Neural cell (in vitro differentiated cells): ENCODE measurements around the gene FILIP1. TPM values are rescaled to one million over a fixed set of nuclear protein-coding genes. Genes with fewer than 3 reads are reported as not detected.

Experiments used
- H2AFZ ChIP-seq: fragments of 200-600, 300-800 bp; sonication (generic), shearing (Covaris generic); 2 replicates; pipeline ENCODE4 v1.6.0; 2014; ENCODE audit warnings: low read depth, mild to moderate bottlenecking, antibody characterized with exemption, low read length, moderate library complexity
- H3F3A ChIP-seq: fragments of 200-600 bp; shearing (Covaris generic); 2 replicates; pipeline ENCODE4 v1.6.1; 2016; ENCODE audit warnings: mild to moderate bottlenecking, moderate library complexity, mixed read lengths, antibody characterized with exemption, low read length; ENCODE audit not compliant: insufficient read depth, poor library complexity, severe bottlenecking
- H3K27ac ChIP-seq: fragments of 200-600, 300-800 bp; sonication (generic), shearing (Covaris generic); 2 replicates; pipeline ENCODE4 v1.5.1; 2014; ENCODE audit warnings: mild to moderate bottlenecking, low read length, moderate library complexity
- H3K27me3 ChIP-seq: fragments of 300-800, 200-600 bp; sonication (generic), shearing (Covaris generic); 2 replicates; pipeline ENCODE4 v1.6.0; 2014; ENCODE audit warnings: mild to moderate bottlenecking, low read depth, low read length, moderate library complexity; ENCODE audit not compliant: insufficient read depth
- H3K36me3 ChIP-seq: fragments of 300-800, 200-600 bp; sonication (generic), shearing (Covaris generic); 2 replicates; pipeline ENCODE4 v1.5.1; 2014; ENCODE audit warnings: mild to moderate bottlenecking, antibody characterized with exemption, low read length, moderate library complexity; ENCODE audit not compliant: insufficient read depth
- H3K4me2 ChIP-seq: fragments of 300-800, 200-600 bp; sonication (generic), shearing (Covaris generic); 2 replicates; pipeline ENCODE4 v1.6.0; 2014; ENCODE audit warnings: mild to moderate bottlenecking, low read length
- H3K4me3 ChIP-seq: fragments of 300-800, 200-600 bp; sonication (generic), shearing (Covaris generic); 2 replicates; pipeline ENCODE4 v1.5.1; 2014; ENCODE audit warnings: mild to moderate bottlenecking, low read length, moderate library complexity
- H3K79me2 ChIP-seq: fragments of 200-600 bp; shearing (Covaris generic); replicated peaks from 2 replicates; pipeline ENCODE4 v1.6.0; 2014; ENCODE audit warnings: mild to moderate bottlenecking, low read length, moderate library complexity; ENCODE audit not compliant: insufficient read depth
- H3K9ac ChIP-seq: fragments of 300-800, 200-600 bp; sonication (generic), shearing (Covaris generic); 2 replicates; pipeline ENCODE4 v1.6.1; 2016; ENCODE audit warnings: mild to moderate bottlenecking, low read length, mixed read lengths
- H3K9me2 ChIP-seq: fragments of 200-600 bp; shearing (Covaris generic); 2 replicates; pipeline ENCODE4 v1.6.1; 2016; ENCODE audit warnings: mild to moderate bottlenecking, low read length, mixed read lengths; ENCODE audit not compliant: insufficient read depth
- H3K9me3 ChIP-seq: fragments of 200-600, 300-800 bp; sonication (generic), shearing (Covaris generic); 2 replicates; pipeline ENCODE4 v1.6.1; 2016; ENCODE audit warnings: mild to moderate bottlenecking, mixed run types, low read length, moderate library complexity, mixed read lengths
- H4K20me1 ChIP-seq: fragments of 200-600 bp; shearing (Covaris generic); 2 replicates; pipeline ENCODE4 v1.6.1; 2016; ENCODE audit warnings: mild to moderate bottlenecking, mixed run types; ENCODE audit not compliant: insufficient read depth
- EP300 ChIP-seq: fragments of 450-650 bp; conservative IDR thresholded peaks from 2 replicates; pipeline ENCODE4 v1.6.1; 2014; ENCODE audit warnings: antibody characterized with exemption, mild to moderate bottlenecking, moderate library complexity; ENCODE audit not compliant: poor library complexity, severe bottlenecking
- MXI1 ChIP-seq: fragments of 450-650 bp; conservative IDR thresholded peaks from 2 replicates; pipeline ENCODE4 v1.6.1; 2014; ENCODE audit warnings: antibody characterized with exemption, mild to moderate bottlenecking; ENCODE audit not compliant: poor library complexity, severe bottlenecking
- POLR2AphosphoS5 ChIP-seq: IDR thresholded peaks from 2 replicates; pipeline ENCODE4 v1.6.1; 2012
- RAD21 ChIP-seq: fragments of 450-650 bp; conservative IDR thresholded peaks from 2 replicates; pipeline ENCODE4 v1.6.1; 2014; ENCODE audit warnings: antibody characterized with exemption, mild to moderate bottlenecking, moderate library complexity
- REST ChIP-seq: IDR thresholded peaks from 2 replicates; pipeline ENCODE4 v1.6.1; 2012; ENCODE audit warnings: borderline replicate concordance
- SMC3 ChIP-seq: fragments of 450-650 bp; conservative IDR thresholded peaks from 2 replicates; pipeline ENCODE4 v1.6.1; 2014; ENCODE audit warnings: antibody characterized with exemption, mild to moderate bottlenecking, moderate library complexity; ENCODE audit not compliant: poor library complexity
- TAF1 ChIP-seq: IDR thresholded peaks from 2 replicates; pipeline ENCODE4 v1.6.1; 2012; ENCODE audit warnings: low read depth
- polyA plus RNA-seq: library from polyadenylated mRNA; depleted of rRNA; stranded (reverse); fragments of >200 nt; gene quantifications from 2 replicates; pipeline ENCODE4 v1.2.3, GENCODE V29; 2014
- TF ChIP-seq, protein P1 (sequence below): fragments of 450-650 bp; IDR thresholded peaks from 2 replicates; pipeline ENCODE4 v1.5.1; 2014; ENCODE audit warnings: antibody characterized with exemption, mild to moderate bottlenecking, moderate library complexity; ENCODE audit not compliant: poor library complexity, severe bottlenecking

The FILIP1 gene
- polyA plus RNA-seq, 1 donor from 2014 or later: 1.4 TPM

DNA sequence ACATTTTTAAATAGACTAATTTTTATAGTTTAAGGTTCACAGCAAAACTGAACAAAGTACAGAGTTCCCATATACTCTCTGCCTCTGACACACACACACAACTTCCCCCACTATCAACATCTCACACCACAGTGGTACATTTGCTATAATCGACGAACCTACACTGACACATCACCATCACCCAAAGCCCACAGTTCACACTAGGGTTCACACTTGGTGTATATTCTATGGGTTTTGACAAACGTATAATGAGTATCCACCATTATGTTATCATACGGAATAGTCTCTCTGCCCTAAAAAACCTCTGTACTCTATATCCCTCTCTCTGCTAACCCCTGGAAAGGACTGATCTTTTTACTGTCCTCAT lies 224.6 kb downstream of the FILIP1 start:
- Histone ChIP-seq H3K79me2 (peaks cover 52% of the 10 kb centered on the region), H3K36me3 (peaks cover 2% of the 10 kb centered on the region), H3F3A (no peaks in the 10 kb centered on the region), H3K27me3 (no peaks in the 10 kb centered on the region), H3K9me3 (no peaks in the 10 kb centered on the region), H3K27ac (no peak overlapping the region), H3K9ac (no peak overlapping the region), H2AFZ (no peak overlapping the region), H3K4me3 (no peak overlapping the region), H4K20me1 (no peaks in the 10 kb centered on the region), H3K4me2 (no peak overlapping the region), H3K9me2 (no peaks in the 10 kb centered on the region)
- TF ChIP-seq POLR2AphosphoS5 (no peak), RAD21 (no peak), TAF1 (no peak), EP300 (no peak), SMC3 (no peak)
- TF ChIP-seq, protein P1, sequence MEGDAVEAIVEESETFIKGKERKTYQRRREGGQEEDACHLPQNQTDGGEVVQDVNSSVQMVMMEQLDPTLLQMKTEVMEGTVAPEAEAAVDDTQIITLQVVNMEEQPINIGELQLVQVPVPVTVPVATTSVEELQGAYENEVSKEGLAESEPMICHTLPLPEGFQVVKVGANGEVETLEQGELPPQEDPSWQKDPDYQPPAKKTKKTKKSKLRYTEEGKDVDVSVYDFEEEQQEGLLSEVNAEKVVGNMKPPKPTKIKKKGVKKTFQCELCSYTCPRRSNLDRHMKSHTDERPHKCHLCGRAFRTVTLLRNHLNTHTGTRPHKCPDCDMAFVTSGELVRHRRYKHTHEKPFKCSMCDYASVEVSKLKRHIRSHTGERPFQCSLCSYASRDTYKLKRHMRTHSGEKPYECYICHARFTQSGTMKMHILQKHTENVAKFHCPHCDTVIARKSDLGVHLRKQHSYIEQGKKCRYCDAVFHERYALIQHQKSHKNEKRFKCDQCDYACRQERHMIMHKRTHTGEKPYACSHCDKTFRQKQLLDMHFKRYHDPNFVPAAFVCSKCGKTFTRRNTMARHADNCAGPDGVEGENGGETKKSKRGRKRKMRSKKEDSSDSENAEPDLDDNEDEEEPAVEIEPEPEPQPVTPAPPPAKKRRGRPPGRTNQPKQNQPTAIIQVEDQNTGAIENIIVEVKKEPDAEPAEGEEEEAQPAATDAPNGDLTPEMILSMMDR: no peak

DNA sequence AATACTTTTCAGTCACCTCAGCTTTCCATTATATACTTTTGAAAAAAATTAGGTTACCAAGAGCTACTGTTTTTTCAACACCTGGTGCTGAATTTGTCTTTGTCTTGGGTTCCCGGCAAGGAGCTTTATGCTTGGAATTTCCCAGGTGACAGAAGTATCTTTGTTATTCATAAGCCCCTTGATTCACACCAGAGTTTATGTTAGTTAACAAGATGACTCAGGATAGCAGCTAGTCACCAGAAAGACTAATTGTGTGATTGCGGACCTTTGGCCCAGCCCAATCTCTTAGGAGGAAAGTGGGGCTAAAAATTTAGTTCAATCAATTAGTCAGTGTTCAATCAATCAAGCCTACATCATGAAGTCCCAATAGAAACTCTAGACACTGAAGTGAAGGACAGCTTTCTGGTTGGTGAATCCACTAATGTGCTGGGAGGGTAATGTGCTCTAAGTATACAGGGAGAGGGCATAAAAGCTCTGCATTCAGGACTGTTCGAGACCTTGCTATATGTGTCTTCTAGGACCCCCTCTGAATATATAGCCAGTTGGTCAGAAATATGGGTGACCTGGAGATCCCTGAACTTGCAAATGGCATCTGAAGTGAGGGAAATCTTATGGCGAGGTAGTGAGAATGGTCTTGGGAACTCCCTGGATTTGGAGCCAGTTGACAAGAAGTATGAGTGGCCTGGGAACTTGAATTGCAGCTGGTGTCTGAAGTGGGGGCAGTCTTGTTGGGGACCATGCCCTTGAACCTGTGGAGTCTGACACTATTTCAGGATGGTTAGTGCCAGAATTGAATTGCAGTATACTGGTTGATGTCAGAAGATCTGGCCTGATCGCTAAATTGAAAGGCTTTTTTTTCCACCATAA lies 225.2 kb downstream of the FILIP1 start:
- Histone ChIP-seq H3F3A (no peaks in the 10 kb centered on the region), H3K79me2 (peaks cover 46% of the 10 kb centered on the region), H3K4me2 (no peak overlapping the region), H4K20me1 (no peaks in the 10 kb centered on the region), H3K4me3 (no peak overlapping the region), H3K27me3 (no peaks in the 10 kb centered on the region), H3K9me3 (no peaks in the 10 kb centered on the region), H3K9ac (no peak overlapping the region), H3K9me2 (no peaks in the 10 kb centered on the region), H2AFZ (no peak overlapping the region), H3K36me3 (peaks cover 2% of the 10 kb centered on the region), H3K27ac (no peak overlapping the region)
- TF ChIP-seq EP300 (no peak), REST (no peak), MXI1 (no peak), POLR2AphosphoS5 (no peak)
- TF ChIP-seq, protein P1: no peak
